GM21825 (cell line): Measurements from ENCODE around the gene SMIM38.
"Not testable (repeated sequence)": the region's sequence is repeated elsewhere in the genome, so short reads cannot be mapped to it uniquely, and the experiment has no call there.

Experiments
- ATAC-seq: cut with Tn5 transposase; IDR thresholded peaks from one replicate; pipeline ENCODE4 v1.9.1; 2021; ENCODE audit warnings: mild to moderate bottlenecking, moderate library complexity; ENCODE audit not compliant: unreplicated experiment

Gene SMIM38

GRCh38 chr11:69121621-69122325, 34.0 kb upstream of the SMIM38 start:
- ATAC-seq, result no peak

DNA sequence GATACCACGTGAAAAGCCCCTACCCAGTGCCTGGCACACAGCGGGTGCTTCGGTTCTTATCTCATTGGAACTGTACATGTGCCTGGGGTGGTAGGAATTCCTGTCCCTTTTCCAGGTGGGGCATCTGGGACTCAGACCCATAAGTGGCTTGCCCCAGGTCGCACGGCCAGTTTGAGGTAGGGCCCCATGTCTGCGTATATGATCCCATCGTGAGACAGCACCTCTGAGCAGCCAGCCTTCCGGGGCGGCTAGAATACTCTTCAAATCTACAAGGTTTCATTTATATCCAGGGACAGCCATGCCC, 33.5 kb upstream of the SMIM38 start:
- no peak for ATAC-seq

GRCh38 chr11:69122630-69123431, 32.9 kb upstream of the SMIM38 start:
- no peak for ATAC-seq

DNA sequence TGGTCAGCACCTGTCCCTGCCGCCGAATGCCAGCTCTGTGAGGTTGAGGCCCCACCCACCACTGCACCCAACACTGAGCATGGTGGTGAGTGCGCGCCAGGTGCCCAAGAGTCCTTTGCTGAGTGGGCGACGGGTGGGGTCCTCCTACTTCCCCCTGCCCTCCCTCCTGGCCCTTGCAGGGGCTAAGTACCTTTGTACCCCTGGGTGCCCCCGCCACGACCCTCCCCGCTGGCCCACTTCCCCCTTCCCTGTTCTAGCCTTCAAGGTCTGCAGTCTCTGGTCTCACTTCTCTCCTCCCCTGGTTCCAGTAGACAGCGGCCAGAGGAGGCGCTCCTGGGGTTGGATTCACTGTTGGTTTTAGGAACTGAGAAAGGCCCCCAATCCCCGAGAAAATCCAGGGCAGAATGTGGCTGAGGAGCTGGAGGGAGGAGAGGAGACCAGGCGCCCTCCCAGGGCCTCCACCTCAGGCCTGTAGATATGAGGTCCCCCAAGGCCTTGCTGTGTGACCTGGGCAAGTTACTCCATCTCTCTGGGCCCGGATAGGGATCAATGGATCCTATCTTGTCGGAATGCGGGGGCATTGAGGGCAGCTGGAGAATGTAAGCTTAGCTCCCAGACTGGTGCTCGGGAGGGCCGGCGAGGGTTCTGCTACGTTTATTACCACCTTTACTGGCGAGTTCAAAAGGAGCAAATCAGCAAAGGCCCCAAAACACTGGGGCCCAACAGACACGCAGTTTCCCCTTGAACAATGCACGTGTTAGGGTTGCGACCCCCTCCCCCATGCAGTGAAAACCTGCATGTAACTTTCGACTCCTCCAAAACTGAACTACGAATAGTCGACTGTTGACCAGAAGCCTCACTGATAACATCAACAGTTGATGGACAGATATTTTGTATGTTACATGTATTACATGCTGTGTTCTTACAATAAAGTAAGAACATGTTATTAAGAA, 31.9 kb upstream of the SMIM38 start:
- no peak for ATAC-seq

- no peak for ATAC-seq
Observed at GRCh38 chr11:69125861-69126260, 29.9 kb upstream of the SMIM38 start.

DNA sequence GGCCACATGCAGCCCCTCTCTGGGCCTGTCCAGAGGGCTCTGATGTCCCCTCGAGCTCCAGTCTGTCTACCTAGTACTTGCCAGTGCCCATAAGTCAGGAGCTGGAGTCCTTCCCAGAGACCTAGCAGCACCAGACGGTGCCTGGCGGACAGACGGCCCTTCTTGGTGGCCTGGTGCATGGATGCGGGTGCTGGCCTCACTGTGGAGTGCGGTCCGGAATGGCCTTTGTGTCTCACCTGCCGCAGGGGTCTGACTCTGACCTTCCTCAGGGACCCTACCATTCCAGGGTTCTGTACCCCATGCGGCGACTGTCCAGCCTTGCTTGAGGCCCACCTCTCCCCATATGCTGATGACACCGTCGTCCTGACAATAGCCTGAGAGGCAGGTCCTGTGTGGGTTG, 29.4 kb upstream of the SMIM38 start:
- ATAC-seq, result no peak

DNA sequence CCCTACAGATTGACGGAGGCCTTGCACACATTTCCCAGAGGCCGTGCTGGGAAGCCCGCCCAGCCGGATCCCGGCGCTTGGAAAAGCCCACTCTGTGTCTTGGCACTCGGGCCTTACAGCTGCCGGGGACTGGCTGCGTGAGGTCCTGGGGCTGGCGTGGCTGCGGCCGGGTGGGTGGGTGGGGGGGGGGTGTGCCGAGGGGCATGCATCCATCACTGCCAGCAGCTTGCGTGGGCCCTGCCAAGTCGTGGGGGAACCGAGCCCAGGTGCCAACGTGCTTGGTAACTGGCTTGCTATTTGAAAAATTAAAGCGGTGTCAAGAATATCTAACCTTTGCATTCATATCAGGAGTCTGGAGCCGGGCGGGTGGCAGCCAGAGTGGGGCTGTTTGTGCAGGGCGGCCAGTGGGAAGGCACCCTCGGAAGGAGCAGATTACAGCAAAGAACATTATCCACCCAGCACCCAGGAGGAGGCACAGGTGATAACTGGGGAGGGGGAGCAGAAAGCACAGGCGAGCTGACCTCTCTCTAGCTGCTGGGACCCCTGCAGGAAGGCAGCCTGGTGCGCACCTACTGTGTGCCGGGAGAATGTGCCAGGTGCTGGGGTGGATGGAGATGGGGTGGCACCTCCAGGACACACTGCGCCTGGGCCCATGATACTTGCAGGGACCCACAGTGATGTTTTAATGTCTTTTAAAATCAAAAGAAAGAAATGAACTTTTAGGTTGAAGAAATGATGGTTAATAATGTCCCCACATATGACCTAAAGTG, 28.5 kb upstream of the SMIM38 start:
- no peak for ATAC-seq

DNA sequence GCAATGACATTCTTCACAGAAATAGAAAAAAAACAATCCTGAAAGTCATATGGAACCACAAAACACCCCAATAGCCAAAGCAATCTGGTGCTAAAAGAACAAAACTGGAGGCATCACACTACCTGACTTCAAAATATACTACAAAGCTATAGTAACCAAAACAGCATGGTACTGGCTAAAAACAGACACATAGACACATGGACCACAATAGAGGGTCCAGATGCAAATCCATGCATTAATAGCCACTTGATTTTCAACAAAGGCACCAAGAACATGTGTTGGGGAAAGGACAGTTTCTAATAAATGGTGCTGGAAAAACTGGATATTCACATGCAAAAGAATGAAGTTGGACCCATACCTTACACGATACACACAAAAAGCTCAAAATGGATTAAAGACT, 27.9 kb upstream of the SMIM38 start:
- ATAC-seq, result no peak

- no peak for ATAC-seq
Observed at GRCh38 chr11:69129053-69129452, 26.7 kb upstream of the SMIM38 start.

GRCh38 chr11:69129647-69130046, 26.1 kb upstream of the SMIM38 start:
- no peak for ATAC-seq

- no peak for ATAC-seq
Observed at GRCh38 chr11:69130654-69131053, 25.1 kb upstream of the SMIM38 start.

DNA sequence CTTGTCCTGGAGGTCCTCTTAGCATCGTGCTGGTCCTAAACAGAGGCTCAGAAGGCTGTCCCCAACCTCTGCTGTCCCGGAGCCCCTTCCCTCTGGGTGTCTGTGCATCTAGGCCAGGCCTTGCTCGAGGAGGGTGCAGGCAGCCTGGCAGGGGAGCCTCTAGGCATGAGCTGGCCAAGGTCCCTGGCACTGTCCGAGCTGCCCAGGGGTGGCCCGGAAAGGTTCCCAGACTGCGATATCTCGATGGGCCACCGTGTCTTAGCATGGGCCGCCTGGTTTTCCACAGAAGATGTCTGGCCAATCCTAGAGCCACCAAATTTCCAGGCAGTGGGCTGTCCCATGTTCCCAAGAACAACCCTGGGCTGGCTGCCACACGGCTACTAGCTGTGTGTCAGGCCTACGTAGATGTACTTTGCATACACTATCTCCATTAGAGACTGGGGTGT, 24.6 kb upstream of the SMIM38 start:
- no peak for ATAC-seq

GRCh38 chr11:69131644-69132300, 24.0 kb upstream of the SMIM38 start:
- no peak for ATAC-seq

GRCh38 chr11:69132301-69132670, 23.4 kb upstream of the SMIM38 start:
- no peak for ATAC-seq

GRCh38 chr11:69133251-69133650, 22.5 kb upstream of the SMIM38 start:
- ATAC-seq, result no peak

- ATAC-seq, result not testable (repeated sequence)
Observed at GRCh38 chr11:69134182-69134581, 21.6 kb upstream of the SMIM38 start.

DNA sequence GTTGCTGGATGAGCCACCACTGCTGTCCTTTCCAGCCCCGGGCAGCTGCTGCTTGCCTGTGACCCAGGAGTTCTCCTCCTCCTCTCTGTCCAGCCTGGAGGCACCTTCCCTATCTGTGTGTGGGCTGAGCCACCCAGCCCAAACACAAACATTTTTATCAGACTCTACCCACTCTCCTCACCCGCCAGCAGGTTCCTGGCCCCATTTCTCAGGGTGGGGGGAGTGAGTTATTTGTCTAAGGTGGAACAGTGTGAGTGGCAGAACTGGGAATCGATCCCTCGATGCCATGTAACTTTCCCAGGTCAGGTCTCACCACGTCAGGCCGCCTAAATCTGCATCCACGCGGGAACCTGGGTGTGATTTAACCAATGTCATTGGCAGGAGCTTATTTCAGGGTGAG, 20.8 kb upstream of the SMIM38 start:
- ATAC-seq, result no peak

DNA sequence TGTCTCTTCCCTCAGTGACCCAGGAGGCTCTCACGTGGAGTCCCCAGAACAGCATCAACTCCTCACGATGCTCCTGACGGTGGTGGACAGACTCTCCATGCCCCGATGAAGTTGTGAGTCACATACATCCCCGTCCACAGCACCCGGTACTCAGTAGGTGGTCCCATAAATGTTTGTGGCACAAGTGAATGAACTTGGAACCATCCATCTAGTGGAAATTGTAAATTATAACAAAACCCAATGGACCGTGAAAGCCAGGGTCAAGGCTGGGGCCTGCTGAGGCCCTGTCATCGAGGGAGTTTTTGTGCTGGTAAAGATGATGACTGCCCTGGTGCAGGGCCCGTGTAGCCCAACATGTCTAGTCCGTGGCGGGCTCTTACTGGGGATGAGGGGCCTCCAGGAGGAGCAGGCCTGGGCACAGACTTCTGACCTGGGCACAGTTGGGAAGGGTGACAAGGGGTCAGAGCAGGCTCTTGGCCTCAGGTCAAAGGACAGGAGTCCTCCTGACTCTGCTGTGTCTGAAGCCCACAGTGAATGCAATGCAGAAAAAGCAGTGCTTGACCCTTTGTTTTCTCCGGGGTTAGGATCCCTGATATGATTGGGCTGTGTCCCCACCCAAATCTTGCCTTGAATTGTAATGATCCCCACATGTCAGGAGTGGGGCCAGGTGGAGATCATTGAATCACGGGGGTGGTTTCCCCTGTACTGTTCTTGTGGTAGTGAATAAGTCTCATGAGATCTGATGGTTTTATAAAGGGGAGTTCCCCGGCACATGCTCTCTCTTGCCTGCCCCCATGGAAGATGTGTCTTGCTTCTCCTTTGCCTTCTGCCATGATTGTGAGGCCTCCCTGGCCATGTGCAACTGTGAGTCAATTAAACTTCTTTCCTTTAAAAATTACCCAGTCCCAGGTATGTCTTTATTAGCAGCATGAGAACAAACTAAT, 20.0 kb upstream of the SMIM38 start:
- ATAC-seq, result no peak

- ATAC-seq, result no peak
Observed at GRCh38 chr11:69136471-69136870, 19.3 kb upstream of the SMIM38 start.
